HG03039 (cell line): ENCODE results near the gene PTPRK.

Experiments used
- ATAC-seq: cut with Tn5 transposase; IDR thresholded peaks from one replicate; pipeline ENCODE4 v1.9.1; 2021; ENCODE audit warnings: mild to moderate bottlenecking, moderate library complexity; ENCODE audit not compliant: unreplicated experiment

PTPRK gene

DNA sequence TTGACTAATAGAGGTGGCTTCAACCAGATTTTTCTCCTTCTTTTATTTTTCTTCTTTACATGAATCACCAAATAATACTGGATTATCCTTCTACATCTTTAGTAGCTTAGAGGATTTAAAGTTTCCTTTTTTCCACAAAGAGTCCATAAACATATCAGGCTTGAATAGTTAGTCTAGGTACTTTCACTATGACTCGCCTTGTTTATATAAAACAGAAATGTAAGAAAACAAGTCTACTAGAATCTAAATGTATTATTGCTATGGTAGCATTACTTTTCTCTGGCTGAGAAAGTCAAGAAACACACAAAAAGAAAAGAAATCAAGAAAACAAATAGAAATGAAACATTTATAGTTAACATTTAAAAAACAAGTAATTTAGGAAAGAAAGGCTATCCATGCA lies 215.2 kb downstream of the PTPRK start:
- no peak for ATAC-seq

DNA sequence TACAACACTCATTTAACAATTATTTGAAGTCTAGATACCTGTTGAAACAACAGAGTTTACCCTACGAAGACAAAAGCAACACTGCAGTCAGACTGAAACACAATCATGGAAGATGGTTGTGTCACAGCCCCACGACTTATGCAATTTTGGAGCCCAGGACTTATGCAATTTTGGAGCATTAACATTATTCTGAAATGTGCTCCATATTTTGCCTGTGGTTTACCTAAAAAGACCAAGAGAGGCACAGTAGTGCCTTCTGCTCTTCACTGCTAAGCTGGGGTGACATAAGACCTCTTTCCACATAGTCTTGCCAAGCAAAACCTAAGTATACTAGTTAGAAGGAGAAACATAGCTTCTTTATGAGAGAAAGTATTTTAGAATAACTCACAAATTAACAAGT lies 216.5 kb downstream of the PTPRK start:
- ATAC-seq, result no peak

DNA sequence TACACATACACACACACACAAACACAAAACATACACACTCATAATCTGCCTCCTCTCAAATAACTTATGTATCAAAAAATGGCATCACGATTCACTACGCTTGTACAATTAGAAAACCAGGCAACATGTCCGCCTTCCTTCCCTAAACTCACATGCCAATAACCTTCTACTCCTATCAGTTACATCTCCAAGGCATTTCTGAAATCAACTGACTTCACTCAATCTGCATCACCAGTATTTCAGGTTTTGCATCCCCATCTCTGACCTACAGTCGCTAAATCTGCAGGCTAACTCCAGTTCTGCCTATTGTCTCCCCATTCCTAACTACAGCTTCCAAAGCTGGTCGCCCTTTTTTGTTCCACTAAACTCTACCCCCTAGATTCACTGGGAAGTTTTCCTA lies 217.5 kb downstream of the PTPRK start:
- no peak for ATAC-seq

DNA sequence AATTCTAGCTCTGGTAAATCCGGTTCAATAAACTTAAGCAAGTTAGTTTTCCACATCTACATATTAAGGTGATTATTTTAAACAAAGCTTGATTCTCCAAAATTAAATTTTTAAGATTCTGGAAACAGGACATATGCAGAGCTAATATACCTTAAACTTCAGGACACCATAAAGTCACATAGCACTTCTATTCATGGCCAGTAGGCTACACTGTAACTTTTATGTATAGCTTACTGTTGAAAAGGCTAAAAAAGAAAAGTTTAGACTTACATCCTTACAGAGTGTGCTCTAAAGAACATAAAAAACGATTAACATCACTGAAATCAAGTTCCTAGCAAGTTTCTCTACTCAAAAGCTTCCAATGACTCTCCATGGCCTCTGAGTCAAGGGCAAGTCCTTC lies 224.7 kb downstream of the PTPRK start:
- no peak for ATAC-seq

DNA sequence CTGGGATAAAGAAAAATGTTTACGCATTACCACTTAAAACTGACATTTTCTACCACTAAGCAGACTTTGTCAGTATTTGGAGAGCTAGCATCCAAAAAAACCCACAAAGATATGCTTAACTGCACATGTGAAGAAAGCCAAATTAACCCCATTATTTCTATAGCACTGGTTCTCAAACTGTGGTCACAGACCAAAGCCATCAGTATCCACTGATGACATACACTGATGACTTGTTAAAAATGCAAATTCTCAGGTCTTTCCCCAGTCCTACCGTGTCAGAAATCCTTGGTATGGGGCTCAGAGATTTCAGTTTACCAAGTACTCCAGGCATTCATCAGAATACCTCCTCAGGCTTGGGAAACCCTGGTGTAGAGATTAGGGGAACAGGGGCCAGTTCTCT lies 230.2 kb downstream of the PTPRK start:
- ATAC-seq, result no peak

DNA sequence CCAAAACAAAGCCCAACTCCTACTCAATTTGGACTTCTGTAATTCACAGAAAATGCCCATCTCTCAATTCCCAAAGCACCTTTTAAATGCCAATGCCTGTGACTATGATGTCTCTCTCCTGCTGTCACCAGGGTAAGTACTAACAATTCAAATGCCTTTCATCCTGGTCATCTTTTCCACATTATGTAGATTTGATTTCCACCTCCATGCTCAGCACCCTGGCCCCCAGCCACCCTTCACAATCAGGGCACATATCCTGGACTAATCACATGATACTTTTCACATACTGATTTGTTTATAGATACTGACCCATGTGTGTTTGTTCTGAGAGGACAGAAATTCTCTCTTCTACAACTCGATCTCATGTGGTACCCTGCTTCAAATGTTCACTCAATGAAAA lies 236.3 kb downstream of the PTPRK start:
- no peak for ATAC-seq

DNA sequence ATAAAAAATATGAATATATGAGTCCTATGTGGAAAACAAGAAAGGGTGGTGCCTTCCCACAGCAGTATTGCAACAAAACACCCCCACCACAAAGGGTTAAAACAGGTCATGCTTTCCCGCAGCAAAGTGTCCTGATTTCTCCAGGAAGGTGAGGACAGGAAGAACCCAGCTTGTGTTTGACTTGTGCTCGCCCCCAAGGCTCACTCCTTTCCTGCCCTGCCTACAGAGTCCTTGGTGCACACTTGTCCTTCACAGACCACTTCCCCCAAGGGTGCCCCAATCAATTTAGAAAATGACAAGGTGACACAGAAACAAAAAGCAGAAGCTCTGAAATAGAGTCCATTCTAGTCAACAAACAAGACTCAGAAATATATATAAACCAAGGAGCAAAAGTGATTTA lies 237.4 kb downstream of the PTPRK start:
- ATAC-seq, result no peak

DNA sequence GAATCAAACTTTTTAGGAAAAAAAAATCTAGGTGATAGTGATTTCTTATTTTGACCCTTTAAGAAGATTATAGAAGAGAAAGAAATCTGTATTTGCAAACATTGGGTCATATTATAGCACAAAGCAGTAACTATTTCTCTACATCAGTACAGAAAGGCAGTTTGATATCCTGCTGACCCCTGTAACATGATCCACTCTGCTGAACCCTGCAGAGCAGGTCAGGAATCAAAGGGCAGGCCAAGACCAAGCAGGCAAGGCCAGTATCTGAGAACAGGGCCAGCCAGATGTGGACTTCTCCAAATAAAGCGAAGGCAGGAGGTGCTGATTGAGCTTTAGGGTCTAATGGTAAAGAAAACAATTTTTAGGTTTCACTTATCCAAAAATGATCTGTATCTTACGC lies 239.4 kb downstream of the PTPRK start:
- ATAC-seq, result no peak

DNA sequence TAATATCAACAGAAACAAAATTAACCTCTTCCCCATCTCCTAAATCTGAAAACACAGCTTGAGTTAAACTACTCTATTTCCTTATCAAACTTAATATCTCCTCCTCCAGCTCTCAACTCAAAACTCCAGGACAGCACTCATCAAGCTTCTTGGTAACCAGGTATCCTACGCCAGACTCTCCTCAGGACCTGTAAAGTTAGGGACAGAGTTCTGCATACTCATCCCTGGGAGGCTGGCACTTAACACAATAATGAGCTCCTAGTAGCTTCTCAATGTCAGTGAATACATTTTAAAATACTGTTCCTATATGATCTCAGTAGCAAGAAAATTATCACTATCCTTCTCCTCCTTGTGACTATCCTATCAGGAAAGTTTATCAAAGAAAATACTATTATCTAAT lies 240.3 kb downstream of the PTPRK start:
- no peak for ATAC-seq

DNA sequence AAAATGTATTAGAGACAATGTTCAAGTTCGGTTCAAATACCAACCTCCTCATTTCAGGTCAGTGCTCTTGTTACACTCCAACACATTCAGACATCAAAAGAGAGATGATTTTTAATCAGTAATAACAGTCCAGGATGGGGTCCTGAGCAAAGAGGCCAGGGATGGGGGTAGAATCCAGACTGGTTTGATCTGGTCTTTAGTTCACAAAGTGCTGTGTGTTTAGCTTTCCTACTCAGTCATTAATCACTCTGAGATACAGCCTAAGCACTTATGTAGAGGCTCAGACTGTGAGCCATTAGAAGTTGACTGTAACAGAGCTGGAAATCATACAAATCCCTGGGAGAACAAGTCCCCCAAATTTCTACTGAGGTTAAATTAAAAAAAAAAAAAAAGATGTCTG lies 241.6 kb downstream of the PTPRK start:
- no peak for ATAC-seq

DNA sequence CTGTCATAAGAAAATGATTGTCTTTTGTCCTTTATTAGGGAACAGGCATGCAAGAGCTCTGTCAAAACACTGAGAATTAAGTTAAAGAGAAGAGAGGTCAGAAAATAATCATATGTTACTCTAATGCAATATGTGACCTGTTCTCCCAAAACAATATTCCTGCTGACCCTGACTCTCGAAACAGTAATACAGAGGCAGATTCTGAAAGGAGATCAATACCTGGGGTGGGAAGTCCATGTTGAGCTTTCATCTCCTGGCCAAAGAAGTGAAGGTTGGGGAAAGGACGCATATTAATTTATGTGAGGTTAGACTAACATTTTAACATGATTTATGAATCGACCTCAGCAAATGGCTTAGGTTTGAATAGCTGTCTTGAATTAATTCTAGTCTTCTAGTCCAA lies 243.0 kb downstream of the PTPRK start:
- ATAC-seq, result no peak

DNA sequence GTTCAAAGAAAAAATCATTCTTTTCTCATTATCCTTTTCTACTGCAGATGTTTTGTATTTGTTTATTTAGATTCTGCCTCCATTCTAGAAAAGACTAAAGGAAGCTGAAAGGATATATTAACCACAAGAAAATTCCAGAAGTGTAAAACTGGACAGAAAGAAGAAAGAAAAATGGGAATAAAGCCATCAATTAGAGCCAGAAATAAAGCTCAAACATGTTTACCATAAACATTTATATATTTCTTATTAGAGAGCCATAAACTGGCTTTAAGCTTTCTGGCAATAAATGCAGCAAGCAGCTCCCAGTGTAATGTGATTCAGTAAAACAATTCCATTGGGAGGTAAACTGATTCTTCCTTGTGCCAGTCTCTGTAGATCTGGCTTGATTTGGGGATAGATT lies 244.1 kb downstream of the PTPRK start:
- ATAC-seq, result no peak

DNA sequence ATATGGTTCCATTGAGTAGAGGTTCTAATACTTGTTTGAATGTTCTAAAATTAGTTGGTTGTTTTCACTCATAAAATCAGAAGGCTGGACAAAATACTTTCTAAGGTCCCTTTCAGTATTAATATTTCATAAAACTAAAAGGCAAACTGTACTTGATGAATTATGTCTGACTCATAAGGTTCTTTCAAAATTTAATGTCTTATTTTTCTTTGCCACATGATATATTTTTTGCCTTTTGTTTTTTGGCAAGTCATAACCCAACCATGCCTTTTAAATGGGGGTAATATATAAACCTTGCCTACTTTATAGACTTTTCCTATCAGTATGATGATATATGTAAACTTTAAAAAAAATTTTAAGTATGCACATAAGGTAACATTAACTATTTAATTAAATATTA lies 244.7 kb downstream of the PTPRK start:
- ATAC-seq, result no peak

DNA sequence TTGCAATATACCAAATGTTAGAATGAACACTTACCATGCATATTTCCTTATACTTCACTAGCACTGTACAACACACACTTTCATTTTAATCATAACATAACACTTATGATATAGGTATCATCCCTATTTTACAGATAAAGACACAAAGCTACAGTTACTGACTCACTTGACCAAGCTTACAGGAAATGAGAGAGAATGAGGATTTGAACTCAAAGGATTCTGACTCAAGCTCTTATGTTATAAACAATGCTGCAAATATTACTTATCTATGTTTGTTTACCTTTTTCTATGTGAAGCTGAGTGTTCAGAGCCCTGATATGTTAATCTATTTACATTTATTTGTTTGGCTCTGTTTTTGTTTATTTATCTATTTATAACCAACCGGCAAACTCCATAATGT lies 245.4 kb downstream of the PTPRK start:
- no peak for ATAC-seq

DNA sequence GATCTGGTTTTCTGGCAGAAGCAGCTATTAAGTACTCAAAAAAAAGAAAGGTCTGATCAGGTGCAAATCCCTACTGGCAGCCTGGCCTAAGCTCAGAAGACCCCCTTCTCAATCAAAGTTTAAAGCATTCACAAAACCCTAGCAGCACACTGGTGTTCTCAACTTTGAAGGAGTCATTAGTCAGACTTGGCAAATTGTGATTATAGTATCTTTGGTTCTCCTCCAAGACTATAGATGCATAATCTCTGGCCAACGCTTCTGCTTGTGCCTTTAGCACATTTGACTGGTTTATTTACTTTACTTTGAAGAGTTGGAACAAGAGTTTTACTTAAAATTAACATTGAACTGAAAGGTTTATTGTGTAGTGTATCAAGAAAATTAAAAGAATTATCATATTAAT lies 248.9 kb downstream of the PTPRK start:
- ATAC-seq, result no peak

DNA sequence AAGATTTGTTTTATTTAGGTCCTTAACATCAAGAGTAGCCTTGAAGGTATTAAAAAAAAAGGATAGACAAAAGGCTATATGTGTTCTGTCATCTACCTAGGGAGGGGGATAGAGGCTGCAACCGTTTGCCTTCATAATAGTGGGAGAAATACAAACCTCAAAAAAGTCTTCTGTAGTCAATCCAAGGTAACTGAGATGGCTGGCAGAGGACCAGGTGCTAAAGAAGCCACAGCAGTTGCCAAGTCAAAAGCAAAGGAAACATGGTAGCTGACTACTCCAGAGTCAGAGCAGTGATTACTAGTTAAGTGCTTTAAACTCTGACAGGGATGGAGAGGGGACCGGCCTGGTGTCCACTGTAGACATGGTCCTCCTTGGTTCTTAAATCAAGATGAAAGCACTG lies 249.4 kb downstream of the PTPRK start:
- no peak for ATAC-seq

DNA sequence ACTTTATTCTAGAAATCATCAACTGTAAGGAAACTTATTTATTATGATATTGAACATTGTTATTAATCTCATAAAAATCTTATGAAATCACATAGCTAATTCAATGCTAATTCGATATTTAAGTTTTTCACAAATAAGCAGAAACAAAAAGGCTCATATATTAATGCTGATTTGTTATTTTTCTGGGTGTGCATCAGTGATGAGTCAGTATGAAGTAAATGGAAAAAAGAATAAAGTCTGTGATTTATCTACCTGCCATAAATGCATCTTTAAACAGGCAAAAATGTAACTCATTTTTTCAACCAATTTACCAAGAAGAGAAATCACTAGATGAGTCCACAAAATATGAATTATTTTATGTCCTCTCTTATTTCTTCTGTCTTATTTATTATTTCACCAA lies 253.5 kb downstream of the PTPRK start:
- ATAC-seq, result no peak

DNA sequence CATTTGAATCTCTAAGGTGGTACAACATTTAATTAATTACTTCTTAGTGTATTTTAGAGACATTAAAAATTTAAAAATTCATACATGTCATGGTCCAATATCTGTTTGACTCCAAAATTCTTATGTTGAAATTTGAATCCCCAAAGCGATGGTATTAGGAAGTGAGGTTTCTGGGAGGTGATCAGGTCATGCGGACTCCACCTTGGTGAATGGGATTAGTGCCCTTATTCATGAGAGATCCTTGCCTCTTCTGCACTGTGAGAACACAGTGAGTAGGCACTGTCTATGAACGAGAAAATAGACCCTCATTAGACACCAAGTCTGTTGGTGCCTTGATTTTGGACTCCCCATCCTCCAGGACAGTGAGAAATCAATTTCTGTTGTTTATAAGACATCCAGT lies 254.7 kb downstream of the PTPRK start:
- no peak for ATAC-seq

DNA sequence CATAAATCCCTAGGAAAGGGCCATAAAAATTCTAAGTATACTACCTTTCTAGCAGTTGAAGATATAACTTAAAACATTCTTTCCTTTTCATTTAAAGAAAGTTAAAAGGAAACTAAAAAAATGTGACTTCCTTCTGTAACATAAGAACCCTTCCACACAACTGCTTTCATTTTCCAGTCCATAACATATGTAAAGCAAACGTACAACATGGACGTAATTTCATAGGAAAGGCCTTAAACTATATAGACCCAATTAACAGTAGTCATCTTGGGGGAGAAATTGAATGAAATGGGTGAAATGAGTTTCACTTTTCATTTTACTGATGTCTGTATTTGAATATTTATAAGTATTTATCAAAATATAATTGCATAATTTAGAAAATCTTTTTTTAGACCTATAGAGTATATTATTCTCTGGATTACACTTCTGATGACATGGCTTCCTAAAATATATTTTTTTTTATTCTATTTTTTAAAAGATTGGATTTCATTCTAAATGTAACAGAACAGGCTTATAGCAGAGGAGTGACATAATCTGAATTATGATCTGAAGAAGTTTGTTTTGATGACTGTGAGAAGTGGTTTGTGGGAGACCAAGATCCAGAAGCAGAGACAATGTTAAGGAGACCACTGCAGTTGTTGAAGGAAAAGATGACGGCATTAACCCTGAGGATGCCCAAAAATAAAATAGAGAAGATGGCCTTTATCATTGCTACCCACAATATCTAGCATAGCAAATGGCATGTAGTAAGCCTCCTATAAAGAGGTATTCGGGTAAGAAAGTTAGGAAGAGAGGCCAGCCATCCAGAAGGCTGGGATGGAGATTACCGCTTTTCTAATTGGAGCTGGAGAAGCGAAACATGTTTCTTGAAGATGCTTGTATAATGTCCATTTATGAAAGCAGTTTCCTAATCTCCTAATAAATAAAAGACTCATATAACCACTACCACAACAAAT lies 260.4 kb downstream of the PTPRK start:
- ATAC-seq, result peak; percentile 33

DNA sequence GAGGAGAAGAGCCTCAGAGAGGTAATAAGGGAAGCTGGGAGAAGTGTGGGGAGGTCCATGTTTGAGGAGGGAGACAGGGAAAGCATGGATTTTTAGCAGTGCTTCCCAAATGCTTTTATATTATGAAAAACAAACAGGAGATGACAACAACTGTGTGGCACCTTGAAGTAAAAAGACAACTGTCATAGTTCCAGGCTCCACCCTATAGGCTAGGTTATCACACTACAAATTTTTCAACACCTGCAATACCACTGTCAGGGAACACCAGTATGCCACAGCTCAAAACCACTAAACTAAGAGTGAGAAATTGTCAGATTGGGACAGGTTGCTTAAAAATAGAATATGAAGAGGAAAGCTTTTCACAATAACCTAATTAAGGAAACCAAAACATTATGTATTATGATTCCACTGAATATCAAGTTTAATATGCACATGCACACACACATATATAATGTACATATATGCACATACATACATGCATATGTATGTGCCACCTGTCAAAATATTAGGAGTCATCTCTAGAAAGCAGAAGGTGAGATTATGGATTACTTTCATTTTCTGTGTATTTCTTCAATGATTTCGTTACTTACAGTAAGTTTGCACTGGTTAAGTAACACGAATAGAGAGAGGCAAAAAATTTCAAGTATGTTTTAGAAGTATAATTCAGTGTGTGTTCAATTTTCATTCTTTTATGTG lies 261.2 kb downstream of the PTPRK start:
- peak; percentile 92 for ATAC-seq

DNA sequence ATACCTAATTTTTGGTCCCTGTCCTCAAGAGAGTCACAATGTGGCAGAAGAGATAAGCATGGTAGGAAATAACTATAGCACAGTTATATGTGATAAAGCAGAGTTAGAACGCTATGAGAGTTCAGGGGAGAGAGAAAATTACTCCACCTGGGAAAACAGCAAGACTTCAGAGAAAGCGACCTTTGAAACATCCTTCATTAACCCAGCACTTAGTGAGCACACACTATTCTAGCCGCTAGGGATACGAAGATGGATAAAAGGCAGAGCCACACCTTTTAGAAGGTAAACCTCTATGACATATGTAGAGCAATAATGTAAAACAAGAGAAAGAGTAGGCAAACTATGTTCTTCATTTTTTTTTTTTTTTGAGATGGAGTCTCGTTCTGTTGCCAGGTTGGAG lies 264.3 kb downstream of the PTPRK start:
- ATAC-seq, result no peak
